ENCODE results near the gene TRABD2B. TPM values are rescaled to one million over a fixed set of nuclear protein-coding genes. Genes with fewer than 3 reads are reported as not detected.

The TRABD2B gene
- total RNA-seq, 2 donors from 2014 or later = 3.1 to 8.1 TPM

DNA sequence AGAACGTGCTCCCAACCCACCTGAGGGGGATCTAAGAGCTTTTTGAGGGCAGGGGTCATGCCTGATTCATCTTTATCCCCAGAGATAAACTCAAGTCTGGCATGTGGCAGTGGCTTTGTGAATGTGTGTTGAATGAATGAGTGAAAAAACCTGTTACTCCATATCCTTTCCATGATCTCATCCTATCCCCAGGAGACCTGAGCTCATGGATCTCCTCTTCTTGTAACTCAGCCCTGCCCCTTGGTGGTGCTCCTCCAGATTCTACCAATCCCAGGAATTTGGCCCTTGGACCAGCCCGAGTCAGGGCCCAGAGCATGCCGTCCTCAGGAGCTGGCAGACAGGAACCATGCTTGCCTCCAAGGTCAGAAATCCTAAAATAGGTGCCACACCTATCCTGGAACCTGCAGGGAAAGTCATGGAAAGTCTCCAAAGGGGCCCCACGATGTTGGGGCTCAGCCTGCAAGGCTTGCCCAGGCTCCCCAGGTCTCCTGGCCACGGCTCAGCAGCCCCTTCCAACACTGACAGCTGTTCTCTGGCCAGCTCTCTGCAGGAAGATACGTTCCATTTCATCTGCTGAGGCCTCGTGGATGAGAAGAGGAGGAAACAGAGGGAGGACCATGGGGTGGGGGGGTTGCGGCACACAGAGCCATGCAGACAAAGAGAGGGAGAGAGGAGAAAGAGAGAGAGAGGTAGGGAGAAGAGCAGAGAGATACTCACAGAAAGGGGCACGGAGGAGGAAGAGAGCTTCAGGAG lies 214.6 kb downstream of the TRABD2B start:
- no peak overlapping the region for H3K4me3 ChIP-seq
- DNase-seq (ENCODE audit: low spot score) = no peak
- H3K36me3 ChIP-seq = no peaks in the 10 kb centered on the region
- no peak overlapping the region for H3K27ac ChIP-seq
- no peaks in the 10 kb centered on the region for H3K27me3 ChIP-seq
- H3K4me1 ChIP-seq = peaks cover 0 to 62% of the 10 kb centered on the region in 2 donors
- H3K9me3 ChIP-seq = no peaks in the 10 kb centered on the region
- TF ChIP-seq, protein P1, sequence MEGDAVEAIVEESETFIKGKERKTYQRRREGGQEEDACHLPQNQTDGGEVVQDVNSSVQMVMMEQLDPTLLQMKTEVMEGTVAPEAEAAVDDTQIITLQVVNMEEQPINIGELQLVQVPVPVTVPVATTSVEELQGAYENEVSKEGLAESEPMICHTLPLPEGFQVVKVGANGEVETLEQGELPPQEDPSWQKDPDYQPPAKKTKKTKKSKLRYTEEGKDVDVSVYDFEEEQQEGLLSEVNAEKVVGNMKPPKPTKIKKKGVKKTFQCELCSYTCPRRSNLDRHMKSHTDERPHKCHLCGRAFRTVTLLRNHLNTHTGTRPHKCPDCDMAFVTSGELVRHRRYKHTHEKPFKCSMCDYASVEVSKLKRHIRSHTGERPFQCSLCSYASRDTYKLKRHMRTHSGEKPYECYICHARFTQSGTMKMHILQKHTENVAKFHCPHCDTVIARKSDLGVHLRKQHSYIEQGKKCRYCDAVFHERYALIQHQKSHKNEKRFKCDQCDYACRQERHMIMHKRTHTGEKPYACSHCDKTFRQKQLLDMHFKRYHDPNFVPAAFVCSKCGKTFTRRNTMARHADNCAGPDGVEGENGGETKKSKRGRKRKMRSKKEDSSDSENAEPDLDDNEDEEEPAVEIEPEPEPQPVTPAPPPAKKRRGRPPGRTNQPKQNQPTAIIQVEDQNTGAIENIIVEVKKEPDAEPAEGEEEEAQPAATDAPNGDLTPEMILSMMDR (IDR thresholded peaks at IDR 0.05) = no peak

DNA sequence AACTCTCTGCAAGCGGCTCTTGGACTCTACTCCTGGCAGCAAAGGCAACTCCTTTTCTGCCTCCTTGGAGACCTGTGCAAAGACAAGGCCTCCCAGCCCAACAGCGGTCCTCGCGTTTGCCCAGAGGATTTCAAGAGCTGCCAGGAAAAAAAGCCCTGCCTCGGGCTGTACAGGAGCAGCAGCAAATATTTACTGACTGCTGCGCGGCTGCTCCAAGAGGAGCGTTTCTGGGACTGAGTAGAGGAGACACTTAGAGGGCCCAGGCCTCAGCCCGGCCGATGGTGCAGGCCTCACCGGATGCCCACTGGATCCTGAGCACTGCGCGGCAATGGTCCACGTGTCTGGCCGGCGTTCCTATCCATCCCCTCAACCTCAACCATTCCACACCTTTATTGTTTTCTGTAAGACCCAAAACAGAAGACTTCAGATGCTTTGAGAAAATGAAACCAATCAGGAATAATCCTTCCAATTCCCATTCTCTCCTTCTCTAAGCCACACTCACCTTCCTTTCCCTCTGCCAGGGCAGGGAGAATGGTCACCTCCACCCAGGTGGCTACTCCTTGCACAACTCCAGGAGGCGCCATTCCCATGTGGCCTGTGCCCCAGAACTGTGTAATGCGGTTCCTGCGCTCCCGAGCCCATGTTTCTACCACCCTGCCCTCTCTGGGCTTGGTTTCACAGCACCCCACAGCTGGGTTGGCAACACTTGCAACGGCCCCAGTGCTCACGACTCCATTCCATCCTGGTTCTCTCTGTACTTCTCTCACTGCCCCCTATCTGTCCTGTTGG lies 215.8 kb downstream of the TRABD2B start:
- Histone ChIP-seq H3K27ac (no peak overlapping the region), H3K4me1 (peaks cover 0 to 58% of the 10 kb centered on the region in 2 donors)
- no peak for DNase-seq (ENCODE audit: low spot score)

DNA sequence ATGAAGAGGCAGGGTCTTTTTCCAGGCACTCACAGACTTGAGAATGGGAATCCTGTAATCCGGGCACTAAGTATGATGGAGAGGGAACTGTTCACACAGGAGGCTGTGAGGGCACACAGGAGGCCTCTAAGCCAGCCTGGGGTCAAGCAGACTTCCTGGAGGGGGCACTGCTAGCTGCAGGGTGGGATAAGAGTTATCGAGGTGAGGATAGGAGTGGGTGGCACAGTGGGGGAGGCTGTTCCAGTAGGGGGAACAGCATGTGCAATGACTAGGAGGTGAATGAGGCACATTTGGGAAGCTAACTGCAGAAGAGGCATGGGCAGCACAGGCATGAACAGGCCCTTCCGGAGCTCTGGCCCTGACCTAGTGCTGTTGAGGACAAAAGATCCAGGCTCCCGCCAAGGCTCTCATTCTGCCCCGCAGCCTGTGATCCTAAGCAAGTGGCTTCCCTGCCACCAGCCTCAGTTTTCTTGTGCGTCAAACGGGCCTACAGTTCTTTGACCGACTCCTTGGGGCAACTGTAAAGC lies 216.7 kb downstream of the TRABD2B start:
- TF ChIP-seq, protein P1 (IDR thresholded peaks at IDR 0.05) = no peak
- H3K36me3 ChIP-seq = peaks cover 7% of the 10 kb centered on the region
- no peak for DNase-seq (ENCODE audit: low spot score)
- H3K9me3 ChIP-seq = no peaks in the 10 kb centered on the region
- no peak overlapping the region for H3K27ac ChIP-seq
- H3K4me3 ChIP-seq = no peak overlapping the region
- no peaks in the 10 kb centered on the region for H3K27me3 ChIP-seq
- H3K4me1 ChIP-seq = peaks cover 0 to 49% of the 10 kb centered on the region in 2 donors

More for the DNA sequence above, 215.8 kb downstream of the TRABD2B start:
- H3K9me3 ChIP-seq = no peaks in the 10 kb centered on the region
- TF ChIP-seq, protein P1 (IDR thresholded peaks at IDR 0.05) = no peak
- H3K36me3 ChIP-seq = peaks cover 4% of the 10 kb centered on the region
- H3K4me3 ChIP-seq = no peak overlapping the region
- no peaks in the 10 kb centered on the region for H3K27me3 ChIP-seq

DNA sequence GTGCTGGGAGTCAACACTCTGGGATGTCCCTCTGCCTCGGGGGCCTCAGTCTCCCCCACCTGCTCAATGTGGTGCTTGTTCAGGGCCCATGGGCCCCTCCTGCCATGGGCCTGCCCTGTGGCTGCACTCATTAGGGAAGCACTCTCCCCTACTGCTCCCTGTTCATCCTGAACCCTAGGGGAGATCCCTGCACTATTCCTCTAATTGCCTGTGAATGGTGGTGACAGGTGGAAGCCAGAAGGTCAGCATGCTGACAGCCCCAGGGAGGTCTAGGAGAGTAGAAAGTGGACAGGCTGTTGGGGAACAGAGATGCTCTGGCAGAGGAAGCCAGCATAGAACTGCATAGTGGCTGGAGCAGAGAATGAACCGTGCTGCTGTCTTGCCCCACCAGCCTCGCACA lies 217.6 kb downstream of the TRABD2B start:
- no peak for DNase-seq (ENCODE audit: low spot score)

DNA sequence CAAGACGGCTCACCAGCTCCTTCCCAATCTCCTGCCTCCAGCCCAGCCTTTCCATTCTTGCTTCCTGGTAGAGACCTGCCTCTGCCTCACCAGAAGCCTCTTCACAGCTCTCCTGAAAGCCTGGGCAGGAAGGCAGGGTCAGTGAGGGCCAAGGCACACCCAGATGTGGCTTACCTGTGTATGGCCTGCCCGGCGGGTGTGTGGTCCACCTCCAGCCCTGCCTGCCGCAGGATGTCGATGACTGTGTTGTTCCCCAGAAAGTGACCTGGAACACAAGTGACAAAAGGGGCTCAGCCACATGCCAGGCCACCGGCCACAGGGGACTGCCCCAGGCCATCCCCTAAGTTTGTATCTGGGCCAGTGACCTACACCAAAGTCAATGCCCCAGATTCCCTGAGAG lies 218.9 kb downstream of the TRABD2B start:
- peaks cover 13% of the 10 kb centered on the region for H3K36me3 ChIP-seq
- no peak for DNase-seq (ENCODE audit: low spot score)
- no peaks in the 10 kb centered on the region for H3K9me3 ChIP-seq
- peaks cover 0 to 27% of the 10 kb centered on the region in 2 donors for H3K4me1 ChIP-seq
- TF ChIP-seq, protein P1 (IDR thresholded peaks at IDR 0.05) = no peak
- H3K27me3 ChIP-seq = no peaks in the 10 kb centered on the region
- no peak overlapping the region for H3K4me3 ChIP-seq
- H3K27ac ChIP-seq = no peak overlapping the region

More for the DNA sequence above, 217.6 kb downstream of the TRABD2B start:
- Histone ChIP-seq H3K9me3 (no peaks in the 10 kb centered on the region), H3K36me3 (peaks cover 13% of the 10 kb centered on the region), H3K27me3 (no peaks in the 10 kb centered on the region), H3K4me1 (peaks cover 0 to 40% of the 10 kb centered on the region in 2 donors), H3K4me3 (no peak overlapping the region), H3K27ac (no peak overlapping the region)
- TF ChIP-seq, protein P1 (IDR thresholded peaks at IDR 0.05) = no peak
